Uterus (tissue), 4 donors: ENCODE measurements around the gene TLK2. TPM values are rescaled to one million over a fixed set of nuclear protein-coding genes. Genes with fewer than 3 reads are reported as not detected.

Experiments used
- DNase-seq, 2 donors: peaks; one replicate each; pipeline ENCODE4 v3.0.0-alpha.2; 2019 to 2020
- H3K27ac ChIP-seq, 2 donors: fragments of 200-600 bp; sonication (generic); 1 replicate in 1 of 2; 2 replicates in 1 of 2; pipeline ENCODE4 v1.5.1; 2016 to 2018
- H3K27me3 ChIP-seq, 2 donors: fragments of 200-600 bp; sonication (generic); one replicate each; pipeline ENCODE4 v1.5.1; 2018 to 2019; ENCODE audit warnings: control low read depth in 1 of 2
- H3K36me3 ChIP-seq, 2 donors: fragments of 200-600 bp; sonication (generic); one replicate each; pipeline ENCODE4 v1.5.1; 2019; ENCODE audit warnings: control low read depth in 1 of 2
- H3K4me1 ChIP-seq, 2 donors: fragments of 200-600 bp; sonication (generic); one replicate each; pipeline ENCODE4 v1.5.1; 2018 to 2019; ENCODE audit warnings: control low read depth in 1 of 2
- H3K4me3 ChIP-seq, 2 donors: fragments of 200-600 bp; sonication (generic); 1 replicate in 1 of 2; 2 replicates in 1 of 2; pipeline ENCODE4 v1.5.1; 2018 to 2019; ENCODE audit warnings: mild to moderate bottlenecking in 1 of 2
- H3K9me3 ChIP-seq, 2 donors: fragments of 200-600 bp; sonication (generic); one replicate each; pipeline ENCODE4 v1.5.1; 2019; ENCODE audit warnings: control low read depth in 1 of 2
- CTCF ChIP-seq, 4 experiments: fragments of 200-600 bp in 2 of 4; fragments of 450-650 bp in 2 of 4; sonication (generic) in 2 of 4; IDR thresholded peaks; one replicate each; pipeline ENCODE4 v1.5.1; 2016 to 2019; ENCODE audit warnings: antibody characterized with exemption in 4 of 4, mild to moderate bottlenecking in 2 of 4, moderate library complexity in 1 of 4
- POLR2A ChIP-seq, 2 donors: fragments of 450-650 bp; IDR thresholded peaks; one replicate each; pipeline ENCODE4 v1.6.1; 2016; ENCODE audit warnings: antibody characterized with exemption in 2 of 2, mild to moderate bottlenecking in 1 of 2, moderate library complexity in 1 of 2
- intact Hi-C: fragments of 100-400 bp; cut with DNase I; formaldehyde crosslinking; loops from one replicate; pipeline ENCODE4 v1.15.1; 2023; ENCODE audit warnings: low total_unique reads
- small RNA-seq: library from RNA; depleted of rRNA; stranded (forward); fragments of <200 nt; gene quantifications from one replicate; pipeline ENCODE3, GENCODE V24; 2016
- total RNA-seq, 4 donors: library from RNA; depleted of rRNA in 3 of 4; stranded (reverse); fragments of >200 nt in 3 of 4; gene quantifications; one replicate each; pipeline versions ENCODE4 v1.1.0 to v1.2.4, GENCODE V29; 2014 to 2023
- donor health status: DM: yes; HTN: yes; CAD: no.

The TLK2 gene
- total RNA-seq, 4 donors from 2014 or later: 13.6 to 120 (median 50.0) TPM

GRCh38 chr17:62662855-62663254 is 184.2 kb downstream of the TLK2 start:
- Histone ChIP-seq H3K9me3 (peaks cover 0 to 4% of the 10 kb centered on the region in 2 donors), H3K4me3 (no peak overlapping the region), H3K27ac (no peak overlapping the region), H3K27me3 (no peaks in the 10 kb centered on the region), H3K4me1 (no peaks in the 10 kb centered on the region), H3K36me3 (no peaks in the 10 kb centered on the region)
- intact Hi-C loops: no loop called here
- TF ChIP-seq CTCF (IDR thresholded peaks at IDR 0.05): no peak
- TF ChIP-seq POLR2A (IDR thresholded peaks at IDR 0.05): no peak
- DNase-seq: no peak

Small RNA genes lying within 50 kb of the gene (small RNA-seq; reads per million reads assigned to genes)
- not detected for gene RF00019

Other genes starting within 250 kb of the TLK2 start
- gene EFCAB3, start 98.3 kb upstream of the TLK2 start, total RNA-seq: not detected
- 10 to 100 TPM in 2 of 4 donors, 1 to 10 TPM in 2; 5.9 to 30.8 (median 15.2) TPM for gene METTL2A, start 54.9 kb upstream of the TLK2 start, total RNA-seq
- gene MRC2, start 148.8 kb downstream of the TLK2 start, total RNA-seq: 100 to 1,000 TPM in 2 of 4 donors, 10 to 100 TPM in 2; 30.7 to 273 (median 102) TPM